Choroid plexus epithelial cell (primary cell): ENCODE data around the gene RBM25.

Experiments
- DNase-seq: peaks from one replicate; pipeline ENCODE4 v3.0.0-alpha.2; 2010; ENCODE audit warnings: low read depth
- H3K4me3 ChIP-seq: 2 replicates; pipeline ENCODE4 v1.5.1; 2011; ENCODE audit warnings: low read depth, mild to moderate bottlenecking, control low read depth, low read length, moderate library complexity
- TF ChIP-seq, protein P1 (sequence below): conservative IDR thresholded peaks from 2 replicates; pipeline ENCODE4 v1.5.1; 2011; ENCODE audit warnings: low read depth, mild to moderate bottlenecking, control low read depth, inconsistent platforms, low read length, moderate library complexity

RBM25 gene

DNA sequence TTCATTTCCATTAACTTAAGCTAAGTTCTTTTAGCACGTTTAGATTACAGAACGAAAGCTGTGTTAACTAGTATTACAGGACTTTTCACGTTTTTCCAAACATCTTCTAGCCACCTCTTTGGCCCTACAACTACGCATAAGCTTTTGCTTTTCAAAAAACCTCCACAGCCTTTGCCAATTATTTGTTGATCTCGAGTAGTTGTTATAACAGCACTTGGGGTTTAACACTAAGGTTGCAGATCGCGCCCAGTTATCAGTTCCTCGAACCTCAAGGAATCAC is 450 bp upstream of the RBM25 start:
- peak overlapping the region; percentile 96 for H3K4me3 ChIP-seq
- no peak for DNase-seq

DNA sequence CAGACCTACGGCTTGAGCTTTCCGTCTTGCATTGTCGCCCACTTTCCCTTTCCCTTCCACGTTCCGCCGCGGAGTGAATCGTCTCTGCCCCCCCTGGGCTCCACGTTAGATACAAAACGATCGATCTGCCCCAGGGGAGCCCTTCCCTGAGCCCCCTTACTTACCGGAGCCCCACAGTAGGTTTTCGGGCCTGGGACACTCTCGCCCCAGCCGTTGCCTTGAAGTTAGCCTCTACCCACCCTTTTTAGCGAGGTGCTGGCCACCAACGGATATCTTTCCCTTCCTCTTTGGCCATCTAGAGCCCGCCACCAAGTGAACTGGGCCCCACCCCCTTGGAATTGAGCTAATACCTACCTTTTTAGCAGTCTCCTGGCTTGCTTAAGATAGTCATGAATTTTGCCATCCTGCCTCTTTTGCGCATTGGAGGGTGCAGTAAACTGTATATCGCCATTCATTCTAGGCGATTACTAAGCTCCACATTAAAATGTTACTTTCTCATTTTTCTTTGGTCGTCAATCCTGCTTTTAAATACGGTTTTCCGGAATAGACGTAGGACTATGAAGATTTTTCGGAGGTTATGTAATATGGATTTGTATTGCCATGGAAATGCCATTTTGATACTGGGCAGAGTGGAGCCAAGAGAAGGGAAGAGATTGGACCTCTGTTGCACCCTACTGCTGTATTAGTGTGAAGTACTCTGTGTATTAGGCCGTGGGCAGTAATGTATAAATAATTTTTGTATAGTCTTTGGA is 764 bp downstream of the RBM25 start:
- DNase-seq = peak; percentile 38
- peak overlapping the region; percentile 96 for H3K4me3 ChIP-seq
- TF ChIP-seq, protein P1, sequence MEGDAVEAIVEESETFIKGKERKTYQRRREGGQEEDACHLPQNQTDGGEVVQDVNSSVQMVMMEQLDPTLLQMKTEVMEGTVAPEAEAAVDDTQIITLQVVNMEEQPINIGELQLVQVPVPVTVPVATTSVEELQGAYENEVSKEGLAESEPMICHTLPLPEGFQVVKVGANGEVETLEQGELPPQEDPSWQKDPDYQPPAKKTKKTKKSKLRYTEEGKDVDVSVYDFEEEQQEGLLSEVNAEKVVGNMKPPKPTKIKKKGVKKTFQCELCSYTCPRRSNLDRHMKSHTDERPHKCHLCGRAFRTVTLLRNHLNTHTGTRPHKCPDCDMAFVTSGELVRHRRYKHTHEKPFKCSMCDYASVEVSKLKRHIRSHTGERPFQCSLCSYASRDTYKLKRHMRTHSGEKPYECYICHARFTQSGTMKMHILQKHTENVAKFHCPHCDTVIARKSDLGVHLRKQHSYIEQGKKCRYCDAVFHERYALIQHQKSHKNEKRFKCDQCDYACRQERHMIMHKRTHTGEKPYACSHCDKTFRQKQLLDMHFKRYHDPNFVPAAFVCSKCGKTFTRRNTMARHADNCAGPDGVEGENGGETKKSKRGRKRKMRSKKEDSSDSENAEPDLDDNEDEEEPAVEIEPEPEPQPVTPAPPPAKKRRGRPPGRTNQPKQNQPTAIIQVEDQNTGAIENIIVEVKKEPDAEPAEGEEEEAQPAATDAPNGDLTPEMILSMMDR = no peak

More for the DNA sequence above, 450 bp upstream of the RBM25 start:
- TF ChIP-seq, protein P1 = no peak

DNA sequence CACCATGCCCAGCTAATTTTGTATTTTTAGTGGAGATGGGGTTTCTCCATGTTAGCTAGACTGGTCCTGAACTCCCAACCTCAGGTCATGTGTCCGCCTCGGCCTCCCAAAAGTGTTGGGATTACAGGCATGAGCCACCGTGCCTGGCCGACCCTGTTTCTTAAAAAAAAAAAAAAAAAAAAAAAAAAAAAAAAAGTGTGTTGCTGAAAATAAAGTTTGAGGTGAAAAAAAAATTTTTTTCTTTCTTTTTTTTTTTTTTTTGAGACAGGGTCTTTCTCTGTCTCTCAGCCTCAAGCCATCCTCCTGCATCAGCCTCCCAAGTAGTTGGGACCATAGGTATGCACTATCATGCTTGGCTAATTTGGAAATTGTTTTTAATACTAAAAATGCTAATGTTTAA is 11.3 kb downstream of the RBM25 start:
- TF ChIP-seq, protein P1 = no peak
- H3K4me3 ChIP-seq = no peak overlapping the region
- DNase-seq = no peak

DNA sequence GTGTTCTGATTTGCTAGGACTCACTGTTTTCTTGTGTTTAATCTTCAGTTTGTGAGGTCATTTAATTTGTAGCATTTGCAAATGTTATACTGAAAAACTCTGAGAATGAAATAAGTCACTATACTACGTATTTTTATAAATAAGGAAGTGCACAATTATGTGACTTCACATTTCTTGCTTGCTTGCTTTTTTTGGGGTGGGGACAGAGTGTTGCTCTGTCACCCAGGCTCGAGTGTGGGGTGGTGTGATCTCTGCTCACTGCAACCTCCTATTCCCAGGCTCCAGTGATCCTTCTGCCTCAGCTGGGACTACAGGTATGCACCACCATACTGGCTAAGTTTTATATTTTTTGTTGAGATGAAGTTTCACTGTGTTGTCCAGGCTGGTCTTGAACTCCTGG is 32.7 kb downstream of the RBM25 start:
- DNase-seq = no peak
- TF ChIP-seq, protein P1 = no peak
- no peak overlapping the region for H3K4me3 ChIP-seq

DNA sequence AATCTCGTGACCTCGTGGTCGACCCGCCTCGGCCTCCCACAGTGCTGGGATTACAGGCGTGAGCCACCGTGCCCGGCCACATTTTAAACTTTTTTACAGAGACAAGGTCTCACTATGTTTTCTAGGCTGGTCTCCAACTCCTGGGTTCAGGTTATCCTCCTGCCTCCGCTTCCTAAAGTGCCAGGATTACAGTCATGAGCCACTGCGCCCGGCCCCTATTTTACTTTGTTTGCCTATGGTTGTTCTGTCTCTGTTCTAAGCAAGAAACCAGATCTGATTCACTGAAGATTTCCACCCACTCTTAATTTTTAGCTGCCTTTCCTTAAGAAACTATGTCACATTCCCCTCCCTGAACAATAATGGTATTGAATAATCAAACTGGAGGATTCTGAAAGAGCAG is 39.1 kb downstream of the RBM25 start:
- no peak for DNase-seq
- H3K4me3 ChIP-seq = no peak overlapping the region
- TF ChIP-seq, protein P1 = no peak

DNA sequence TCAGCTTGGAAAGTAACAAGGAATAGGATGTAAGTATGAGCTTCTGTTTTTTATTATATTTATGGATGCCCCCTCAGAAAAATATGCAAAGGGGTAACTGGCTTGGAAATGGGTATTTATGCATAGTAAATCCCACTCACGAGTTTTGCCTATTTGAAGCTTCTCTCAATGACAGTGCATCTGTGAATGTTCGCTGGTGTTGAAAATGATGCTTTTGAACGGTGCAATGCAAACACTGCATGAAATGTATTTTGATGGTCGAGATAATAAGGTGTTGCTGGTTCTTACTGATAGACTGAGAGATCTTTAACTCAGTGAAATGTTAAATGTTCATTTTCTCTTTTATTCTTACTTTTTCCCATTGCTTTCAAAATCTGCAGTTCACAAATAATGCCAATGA is 42.0 kb downstream of the RBM25 start:
- DNase-seq = no peak
- TF ChIP-seq, protein P1 = no peak
- no peak overlapping the region for H3K4me3 ChIP-seq

DNA sequence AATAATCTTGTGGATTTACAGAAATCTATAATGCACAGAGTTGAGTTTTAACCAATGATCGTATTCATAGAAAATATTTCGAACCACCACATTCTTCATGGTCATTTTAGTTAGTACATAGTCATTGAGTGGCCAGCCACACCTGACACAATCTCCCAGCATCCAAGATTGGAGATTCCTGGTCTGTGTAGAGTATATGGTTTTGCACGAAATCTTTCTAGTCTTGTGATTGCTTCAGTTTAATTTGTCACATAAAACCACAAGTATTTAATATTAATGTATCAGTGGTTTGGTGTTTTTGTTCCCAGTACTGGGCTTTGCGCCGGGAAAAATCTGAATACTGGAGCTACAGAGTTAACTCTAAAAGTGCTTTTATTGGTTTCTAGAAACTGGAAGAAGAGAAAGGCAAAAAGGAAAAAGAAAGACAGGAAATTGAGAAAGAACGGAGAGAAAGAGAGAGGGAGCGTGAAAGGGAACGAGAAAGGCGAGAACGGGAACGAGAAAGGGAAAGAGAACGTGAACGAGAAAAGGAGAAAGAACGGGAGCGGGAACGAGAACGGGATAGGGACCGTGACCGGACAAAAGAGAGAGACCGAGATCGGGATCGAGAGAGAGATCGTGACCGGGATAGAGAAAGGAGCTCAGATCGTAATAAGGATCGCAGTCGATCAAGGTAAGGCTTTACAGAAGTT is 44.6 kb downstream of the RBM25 start:
- TF ChIP-seq, protein P1 = no peak
- DNase-seq = no peak
- H3K4me3 ChIP-seq = no peak overlapping the region
